CD14-positive monocyte (primary cell): ENCODE results near the gene SPC24. TPM values are rescaled to one million over a fixed set of nuclear protein-coding genes. Genes with fewer than 3 reads are reported as not detected.

Experiments used
- DNase-seq, 3 donors: peaks; one replicate each; pipeline ENCODE4 v3.0.0-alpha.2; 2011 to 2022
- H2AFZ ChIP-seq: 2 replicates; pipeline ENCODE4 v1.6.0; 2012; ENCODE audit warnings: mild to moderate bottlenecking, low read depth, low read length, inconsistent platforms; ENCODE audit not compliant: insufficient read depth, poor library complexity, severe bottlenecking
- H3K27ac ChIP-seq, 2 donors: 1 replicate in 1 of 2; 2 replicates in 1 of 2; pipeline ENCODE4 v1.5.1; 2012 to 2013; ENCODE audit warnings: low read length in 2 of 2, control low read depth in 1 of 2, inconsistent platforms in 1 of 2, low read depth in 1 of 2, mild to moderate bottlenecking in 1 of 2
- H3K27me3 ChIP-seq, 2 donors: one replicate each; pipeline versions ENCODE4 v1.6.0 to v1.6.1; 2011 to 2013; ENCODE audit warnings: low read length in 2 of 2; ENCODE audit not compliant: control insufficient read depth in 2 of 2, insufficient read depth in 2 of 2
- H3K36me3 ChIP-seq, 2 donors: replicated peaks in 1 of 2; 1 replicate in 1 of 2; 2 replicates in 1 of 2; pipeline versions ENCODE4 v1.5.1 to v1.6.1; 2012 to 2013; ENCODE audit warnings: low read length in 2 of 2, control low read depth in 1 of 2, inconsistent platforms in 1 of 2, mild to moderate bottlenecking in 1 of 2; ENCODE audit not compliant: insufficient read depth in 2 of 2, control insufficient read depth in 1 of 2
- H3K4me1 ChIP-seq, 2 donors: 1 replicate in 1 of 2; 2 replicates in 1 of 2; pipeline versions ENCODE4 v1.5.1 to v1.6.1; 2012 to 2013; ENCODE audit warnings: low read length in 2 of 2, control low read depth in 1 of 2, inconsistent platforms in 1 of 2, mild to moderate bottlenecking in 1 of 2, moderate library complexity in 1 of 2; ENCODE audit not compliant: insufficient read depth in 2 of 2, control insufficient read depth in 1 of 2
- H3K4me2 ChIP-seq: replicated peaks from 2 replicates; pipeline ENCODE3; 2012; ENCODE audit warnings: low read length, moderate library complexity, mild to moderate bottlenecking; ENCODE audit not compliant: poor library complexity, severe bottlenecking; ENCODE audit errors: extremely low read depth
- H3K4me3 ChIP-seq, 3 experiments: fragments of 200-600 bp in 1 of 3; sonication (generic) in 1 of 3; replicated peaks in 1 of 3; 1 replicate in 2 of 3; 2 replicates in 1 of 3; pipeline ENCODE4 v1.5.1; 2011 to 2013; ENCODE audit warnings: low read length in 3 of 3, mild to moderate bottlenecking in 3 of 3, control low read depth in 2 of 3, low read depth in 2 of 3, inconsistent platforms in 1 of 3, moderate library complexity in 1 of 3
- H3K79me2 ChIP-seq: 2 replicates; pipeline ENCODE4 v1.6.0; 2012; ENCODE audit warnings: mild to moderate bottlenecking, control low read depth, inconsistent platforms, low read length, moderate library complexity; ENCODE audit not compliant: insufficient read depth
- H3K9ac ChIP-seq: 2 replicates; pipeline ENCODE4 v1.6.0; 2017; ENCODE audit warnings: low read length, mild to moderate bottlenecking; ENCODE audit not compliant: insufficient read depth, poor library complexity, severe bottlenecking
- H3K9me3 ChIP-seq, 2 donors: replicated peaks in 1 of 2; 1 replicate in 1 of 2; 2 replicates in 1 of 2; pipeline versions ENCODE4 v1.5.1 to v1.6.1; 2012 to 2013; ENCODE audit warnings: low read length in 2 of 2, control low read depth in 1 of 2; ENCODE audit not compliant: control insufficient read depth in 1 of 2, insufficient read depth in 1 of 2
- H4K20me1 ChIP-seq: 2 replicates; pipeline ENCODE4 v1.6.0; 2012; ENCODE audit warnings: mild to moderate bottlenecking, low read length, control low read depth, moderate library complexity; ENCODE audit not compliant: insufficient read depth
- H3K27ac Mint-ChIP-seq, 7 donors: one replicate each; pipeline ENCODE4 v1.8.0; 2020; ENCODE audit warnings: mild to moderate bottlenecking in 7 of 7, mixed read lengths in 7 of 7, moderate library complexity in 6 of 7, inconsistent platforms in 2 of 7
- H3K27me3 Mint-ChIP-seq, 3 donors: one replicate each; pipeline ENCODE4 v1.8.0; 2021 to 2022; ENCODE audit warnings: low read depth in 3 of 3, mild to moderate bottlenecking in 3 of 3, mixed read lengths in 3 of 3, moderate library complexity in 3 of 3, inconsistent platforms in 1 of 3
- H3K36me3 Mint-ChIP-seq, 2 donors: one replicate each; pipeline ENCODE4 v1.8.0; 2020; ENCODE audit warnings: mixed read lengths in 2 of 2, inconsistent platforms in 1 of 2, mild to moderate bottlenecking in 1 of 2
- H3K4me1 Mint-ChIP-seq: one replicate; pipeline ENCODE4 v1.8.0; 2020; ENCODE audit warnings: mild to moderate bottlenecking, mixed read lengths
- H3K4me3 Mint-ChIP-seq, 2 donors: one replicate each; pipeline ENCODE4 v1.8.0; 2020; ENCODE audit warnings: mild to moderate bottlenecking in 2 of 2, mixed read lengths in 2 of 2, moderate library complexity in 1 of 2
- H3K9me3 Mint-ChIP-seq, 7 donors: one replicate each; pipeline ENCODE4 v1.8.0; 2020 to 2022; ENCODE audit warnings: mixed read lengths in 7 of 7, mild to moderate bottlenecking in 6 of 7, moderate library complexity in 6 of 7, inconsistent platforms in 2 of 7
- CTCF ChIP-seq: fragments of 200-600 bp; IDR thresholded peaks from one replicate; pipeline ENCODE4 v1.8.0; 2022; ENCODE audit warnings: antibody characterized with exemption, mild to moderate bottlenecking
- WGBS: methylation state at CpG from one replicate; pipeline ENCODE4 v1.1.5; 2013; ENCODE audit warnings: missing lambda C conversion rate; ENCODE audit not compliant: insufficient coverage; 5-methylcytosine and 5-hydroxymethylcytosine counted together
- intact Hi-C, 2 donors: fragments of 100-400 bp; cut with micrococcal nuclease; formaldehyde crosslinking; loops; one replicate each; pipeline versions ENCODE4 v1.15.0 to v1.15.1; 2023
- polyA plus RNA-seq, 3 donors: library from polyadenylated mRNA; depleted of rRNA in 1 of 3; unstranded in 2 of 3; stranded (reverse) in 1 of 3; fragments of 300-500 nt in 2 of 3; fragments of >200 nt in 1 of 3; fragmentation: Illumina TruSeq in 2 of 3; gene quantifications; 1 replicate in 2 of 3; 2 replicates in 1 of 3; pipeline ENCODE4 v1.2.3, GENCODE V29; 2012 to 2021

SPC24 gene
- polyA plus RNA-seq, 3 donors: 0.27 TPM; not detected in 2

DNA sequence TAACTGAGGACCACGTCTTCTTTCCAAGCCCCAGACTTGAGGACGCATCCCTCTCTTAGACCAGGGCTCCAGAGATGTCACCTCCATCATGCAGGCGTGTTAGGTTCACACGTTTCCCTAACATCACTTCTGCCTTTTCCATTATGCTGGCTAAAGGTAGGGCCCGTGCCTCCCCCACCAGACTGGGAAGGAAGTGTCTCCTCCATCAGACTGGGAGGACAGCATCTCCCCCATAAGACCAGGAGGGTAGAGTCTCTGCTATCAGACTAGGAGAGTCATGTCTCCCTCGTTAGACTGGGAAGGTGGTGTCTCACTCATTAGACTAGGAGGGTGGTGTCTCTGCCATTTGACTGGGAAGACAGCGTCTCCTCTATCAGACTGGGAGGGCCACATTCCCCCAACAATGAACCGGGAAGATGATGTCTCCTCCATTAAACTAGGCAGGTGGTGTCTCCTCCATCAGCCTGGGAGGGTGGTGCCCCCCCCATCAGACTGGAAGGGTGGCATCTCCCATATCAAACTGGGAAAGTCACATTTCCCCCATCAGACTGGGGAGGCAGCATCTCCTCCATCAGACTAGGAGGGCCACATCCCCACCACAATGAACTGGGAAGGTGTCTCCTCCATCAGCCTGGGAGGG, 18.1 kb upstream of the SPC24 start:
- Mint-ChIP-seq H3K36me3 (peaks cover 6 to 15% of the 10 kb centered on the region in 2 donors), H3K27ac (no peak overlapping the region), H3K4me1 (no peaks in the 10 kb centered on the region), H3K27me3 (peaks cover 0 to 1% (median 0%) of the 10 kb centered on the region in 3 donors), H3K4me3 (no peak overlapping the region), H3K9me3 (no peaks in the 10 kb centered on the region)
- intact Hi-C loops: no loop called here
- no peaks in the 10 kb centered on the region for H3K79me2 ChIP-seq
- H3K27me3 ChIP-seq: no peaks in the 10 kb centered on the region
- 100% methylated on average over 2 of the region's 8 CpGs for WGBS
- no peak overlapping the region for H3K27ac ChIP-seq
- H3K36me3 ChIP-seq: no peaks in the 10 kb centered on the region
- no peaks in the 10 kb centered on the region for H4K20me1 ChIP-seq
- H3K9ac ChIP-seq: no peak overlapping the region
- no peak for DNase-seq
- TF ChIP-seq CTCF: no peak
- H3K4me1 ChIP-seq: no peaks in the 10 kb centered on the region
- no peak overlapping the region for H2AFZ ChIP-seq
- H3K9me3 ChIP-seq: no peaks in the 10 kb centered on the region
- H3K4me3 ChIP-seq: no peak overlapping the region
- H3K4me2 ChIP-seq: no peak overlapping the region

DNA sequence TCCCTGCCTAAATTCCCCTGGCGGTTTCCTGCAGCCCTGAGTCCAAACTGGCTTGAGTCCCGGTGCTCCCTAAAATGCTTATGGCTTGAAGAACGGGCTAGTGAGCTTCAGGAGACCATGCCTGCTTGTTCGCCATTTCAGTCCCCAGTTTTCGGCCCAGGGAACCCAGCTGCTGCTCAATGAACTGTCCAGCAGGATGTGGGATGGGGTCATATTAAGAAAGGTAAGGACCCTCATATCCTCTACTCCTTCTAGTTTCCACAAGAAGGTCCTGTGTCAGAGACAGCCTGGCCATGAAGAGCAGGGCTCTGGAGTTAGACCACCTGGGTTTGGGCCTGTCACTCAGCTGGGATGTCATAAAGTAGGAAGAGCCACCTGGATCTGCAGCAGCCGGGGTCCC, 17.0 kb upstream of the SPC24 start:
- intact Hi-C loops: no loop called here
- H3K36me3 ChIP-seq: no peaks in the 10 kb centered on the region
- 94% methylated on average over 4 of the region's 6 CpGs for WGBS
- peaks cover 6 to 15% of the 10 kb centered on the region in 2 donors for H3K36me3 Mint-ChIP-seq
- H3K27ac ChIP-seq: no peak overlapping the region
- no peak overlapping the region for H3K9ac ChIP-seq
- no peak overlapping the region for H2AFZ ChIP-seq
- no peak overlapping the region for H3K4me3 Mint-ChIP-seq
- no peaks in the 10 kb centered on the region for H3K27me3 ChIP-seq
- no peak overlapping the region for H3K27ac Mint-ChIP-seq
- no peaks in the 10 kb centered on the region for H3K9me3 Mint-ChIP-seq
- H4K20me1 ChIP-seq: no peaks in the 10 kb centered on the region
- H3K79me2 ChIP-seq: no peaks in the 10 kb centered on the region
- no peak for DNase-seq
- no peak for TF ChIP-seq CTCF
- no peaks in the 10 kb centered on the region for H3K4me1 Mint-ChIP-seq
- no peaks in the 10 kb centered on the region for H3K4me1 ChIP-seq
- H3K27me3 Mint-ChIP-seq: peaks cover 0 to 1% (median 0%) of the 10 kb centered on the region in 3 donors
- no peaks in the 10 kb centered on the region for H3K9me3 ChIP-seq
- no peak overlapping the region for H3K4me3 ChIP-seq
- no peak overlapping the region for H3K4me2 ChIP-seq
